M059J (cell line): ENCODE data around the gene ZNF397. TPM values are rescaled to one million over a fixed set of nuclear protein-coding genes. Genes with fewer than 3 reads are reported as not detected.
"Not testable (repeated sequence)": the region's sequence is repeated elsewhere in the genome, so short reads cannot be mapped to it uniquely, and the experiment has no call there.

Experiments used
- DNase-seq: peaks from one replicate; pipeline ENCODE4 v3.0.0-alpha.2; 2012; ENCODE audit warnings: low read depth
- total RNA-seq: library from RNA; depleted of rRNA; stranded (reverse); fragments of >200 nt; shearing (Covaris generic); gene quantifications from 2 replicates; pipeline ENCODE4 v1.2.3, GENCODE V29; 2014; rRNA removed

ZNF397 gene
- total RNA-seq = 3.0 and 6.7 TPM in 2 replicates

DNA sequence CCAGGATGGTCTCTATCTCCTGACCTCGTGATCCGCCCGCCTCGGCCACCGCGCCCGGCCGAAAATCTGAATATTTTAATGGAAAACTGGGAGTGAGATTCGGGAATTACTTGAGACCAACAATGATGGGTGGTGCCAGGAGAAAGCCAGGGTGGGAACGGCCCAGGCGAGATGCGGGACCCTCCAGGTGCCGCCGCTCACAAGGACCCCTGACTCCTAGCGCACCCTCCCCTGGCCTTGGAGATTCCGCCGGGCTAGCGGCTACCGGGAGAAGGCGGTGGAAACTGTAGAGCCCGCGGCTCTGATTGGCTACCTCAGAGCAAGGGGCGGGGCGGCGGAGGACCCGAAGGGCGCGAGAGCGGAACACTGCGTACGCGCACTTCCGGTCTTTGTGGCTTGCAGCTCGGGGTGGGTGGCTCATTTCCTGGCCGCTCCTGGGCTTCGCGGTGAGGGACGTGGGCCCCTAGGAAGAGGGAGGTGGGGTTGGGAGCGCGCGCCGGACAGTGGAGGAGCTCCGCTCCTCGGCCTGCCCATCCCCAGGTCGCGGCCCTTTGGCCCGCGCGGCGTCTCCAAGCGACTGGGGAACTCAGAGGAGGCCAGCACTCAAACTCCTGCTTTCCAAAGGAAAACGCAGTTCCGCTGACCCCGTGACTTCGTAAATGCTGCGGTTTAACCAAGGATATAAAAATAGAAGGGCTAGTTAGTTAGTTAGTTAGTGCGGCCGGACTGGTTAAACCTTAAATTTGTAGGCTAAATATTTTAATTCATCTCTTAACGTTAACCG is at the start of gene ZNF397:
Gene ZNF397 (plus strand): TSS at position 371 of the 784 bp plus-strand sequence. CDS start 1,437 bp downstream, outside the sequence.
- DNase-seq = peak; percentile 98

DNA sequence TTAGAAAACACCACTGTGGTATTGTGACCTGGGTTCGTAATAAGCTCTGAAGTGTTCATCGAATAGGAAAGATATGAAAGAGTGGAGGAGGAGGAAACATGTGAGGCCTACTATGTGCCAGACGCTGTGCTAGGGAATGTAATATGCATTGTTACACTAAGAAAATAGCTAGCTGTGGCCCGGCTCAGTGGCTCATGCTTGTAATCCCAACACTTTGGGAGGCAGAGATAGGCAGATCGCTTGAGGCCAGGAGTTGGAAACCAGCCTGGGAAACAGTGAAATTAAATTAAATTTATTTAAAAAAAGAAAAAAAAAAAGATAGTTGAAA is 49.2 kb upstream of the ZNF397 start:
- DNase-seq = no peak

DNA sequence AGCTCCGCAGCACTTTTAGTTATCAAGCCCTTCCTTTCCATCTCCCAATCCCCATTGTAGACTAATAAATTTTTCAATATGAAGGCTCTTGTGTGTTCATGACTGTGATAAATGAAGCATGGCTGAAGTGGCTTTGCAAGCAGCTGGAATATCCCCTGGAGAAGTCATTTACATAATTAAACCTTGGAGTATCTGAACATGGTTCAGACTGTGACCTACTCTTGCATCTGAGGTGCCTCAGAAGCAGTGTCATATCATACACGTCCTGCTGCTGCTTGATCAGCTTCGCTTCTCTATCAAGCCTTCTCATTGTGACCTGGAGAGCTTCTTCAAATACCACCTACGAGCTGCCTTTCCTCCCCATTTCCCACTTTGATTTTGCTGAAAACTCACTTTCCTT is 48.4 kb upstream of the ZNF397 start:
- no peak for DNase-seq

DNA sequence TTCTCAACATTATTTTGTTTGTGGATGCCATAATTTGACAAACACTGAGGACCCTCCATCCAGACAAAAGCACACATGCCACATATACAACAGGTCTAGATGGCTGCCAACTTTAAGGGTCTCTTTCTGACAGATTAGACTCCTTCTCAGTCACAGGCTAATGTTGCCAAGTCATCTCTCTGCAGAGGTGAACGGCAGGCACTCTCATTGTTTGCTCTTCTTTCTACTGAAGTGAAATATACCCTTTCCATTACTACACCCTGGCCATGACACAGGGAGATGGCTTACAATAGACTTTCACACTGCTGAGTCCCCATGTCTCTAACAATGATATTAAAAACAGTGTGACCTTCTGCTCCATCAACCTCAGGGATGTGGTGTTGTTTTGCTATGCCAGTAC is 47.5 kb upstream of the ZNF397 start:
- no peak for DNase-seq

DNA sequence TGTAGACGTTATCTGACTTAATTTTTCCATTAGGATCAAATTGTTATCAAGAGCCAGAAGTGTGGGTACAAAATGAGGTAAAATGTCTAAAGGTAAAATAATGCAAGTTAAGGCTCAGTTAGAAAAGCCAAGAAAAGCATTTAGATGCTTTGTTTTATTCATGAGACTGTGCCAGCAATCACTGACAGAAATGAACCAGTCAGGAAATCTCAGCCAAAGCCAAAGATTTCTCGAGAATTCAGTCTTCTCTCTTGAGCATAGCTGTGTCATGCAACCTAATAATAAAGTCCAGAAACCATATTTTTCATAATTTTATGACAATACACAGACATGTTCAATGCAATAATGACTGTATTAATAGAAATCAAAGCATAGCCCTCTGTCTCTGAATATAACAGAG is 43.5 kb upstream of the ZNF397 start:
- no peak for DNase-seq

DNA sequence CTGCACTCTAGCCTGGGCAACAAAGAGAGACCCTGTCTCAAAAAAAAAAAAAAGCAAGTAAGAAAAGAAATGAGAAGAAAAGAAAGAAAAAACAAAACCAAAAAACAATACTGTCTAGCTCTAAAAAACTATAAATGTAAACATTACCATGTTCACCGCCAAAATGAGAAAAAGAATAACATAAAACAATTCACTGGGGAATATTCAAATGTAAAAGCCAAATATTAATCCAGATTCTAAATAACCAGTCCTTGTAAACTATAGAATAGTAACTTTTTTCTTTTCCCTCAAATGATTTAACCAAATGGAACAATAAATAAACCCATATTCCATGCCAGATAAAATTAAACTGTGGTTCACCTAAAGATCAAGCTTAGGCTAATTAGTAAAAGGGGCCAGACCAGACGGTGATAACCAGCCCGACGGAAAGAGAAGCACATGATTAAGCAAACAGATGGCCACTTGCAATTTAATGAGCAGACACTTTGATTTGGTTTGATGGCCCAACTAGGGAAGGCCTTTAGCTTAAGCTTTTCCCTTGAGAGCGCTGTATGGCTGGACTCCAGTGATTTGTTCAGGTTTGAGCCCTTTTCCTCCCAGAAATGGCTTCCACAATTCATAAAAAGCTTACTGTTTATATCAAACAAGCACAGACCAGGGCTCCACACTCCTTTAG is 39.4 kb upstream of the ZNF397 start:
- DNase-seq = no peak

DNA sequence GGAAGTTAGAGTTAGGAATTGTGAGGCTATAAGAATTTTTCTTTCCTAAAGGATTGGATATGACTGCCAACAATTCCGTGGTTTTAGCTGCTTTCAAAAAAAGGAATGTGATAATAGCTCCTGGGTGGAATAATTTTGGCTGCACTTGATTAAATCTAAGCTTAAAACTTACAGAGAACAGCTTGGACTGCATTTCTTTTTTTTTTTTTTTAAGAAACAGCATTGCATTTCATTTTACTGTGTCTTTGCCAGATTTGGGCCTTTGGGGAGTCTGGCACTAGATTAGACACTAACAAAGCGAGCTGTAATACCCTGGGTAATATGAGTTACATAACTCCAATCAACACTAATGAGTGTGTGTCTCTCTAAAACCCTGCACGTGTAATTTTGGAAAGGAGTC is 37.8 kb upstream of the ZNF397 start:
- DNase-seq = peak; percentile 3

DNA sequence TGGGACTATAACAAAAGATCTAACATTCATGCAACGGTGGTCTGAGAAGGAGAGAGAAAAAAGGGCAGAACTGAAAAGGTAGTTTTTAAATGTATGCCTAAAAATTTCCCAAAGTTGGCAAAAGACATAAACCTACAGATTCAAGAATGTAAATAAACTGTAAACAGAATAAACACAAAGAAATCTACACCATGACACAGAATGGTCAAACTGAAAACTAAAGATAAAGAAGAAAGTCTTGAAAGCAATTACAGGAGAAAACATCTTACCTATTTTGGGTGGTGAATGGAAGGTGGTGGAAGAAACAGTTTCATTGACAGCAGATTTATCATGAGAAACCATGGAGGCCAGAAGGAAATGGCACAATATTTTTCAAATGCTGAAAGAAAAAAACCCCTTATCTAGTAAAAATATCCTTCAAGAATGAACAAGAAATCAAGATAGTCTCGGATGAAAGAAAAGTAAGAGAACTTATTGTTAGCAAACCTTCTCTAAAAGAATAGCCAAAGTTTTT is 35.6 kb upstream of the ZNF397 start:
- DNase-seq = no peak

DNA sequence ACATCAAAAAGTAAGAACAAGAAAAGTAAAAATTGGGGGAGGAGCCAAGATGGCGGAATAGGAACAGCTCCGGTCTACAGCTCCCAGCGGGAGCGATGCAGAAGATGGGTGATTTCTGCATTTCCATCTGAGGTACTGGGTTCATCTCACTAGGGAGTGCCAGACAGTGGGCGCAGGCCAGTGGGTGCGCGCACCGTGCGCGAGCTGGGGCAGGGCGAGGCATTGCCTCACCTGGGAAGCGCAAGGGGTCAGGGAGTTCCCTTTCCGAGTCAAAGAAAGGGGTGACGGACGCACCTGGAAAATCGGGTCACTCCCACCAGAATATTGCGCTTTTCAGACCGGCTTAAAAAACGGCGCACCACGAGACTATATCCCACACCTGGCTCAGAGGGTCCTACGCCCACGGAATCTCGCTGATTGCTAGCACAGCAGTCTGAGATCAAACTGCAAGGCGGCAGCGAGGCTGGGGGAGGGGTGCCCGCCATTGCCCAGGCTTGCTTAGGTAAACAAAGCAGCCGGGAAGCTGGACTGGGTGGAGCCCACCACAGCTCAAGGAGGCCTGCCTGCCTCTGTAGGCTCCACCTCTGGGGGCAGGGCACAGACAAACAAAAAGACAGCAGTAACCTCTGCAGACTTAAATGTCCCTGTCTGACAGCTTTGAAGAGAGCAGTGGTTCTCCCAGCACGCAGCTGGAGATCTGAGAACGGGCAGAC is 34.9 kb upstream of the ZNF397 start:
- DNase-seq = not testable (repeated sequence)

DNA sequence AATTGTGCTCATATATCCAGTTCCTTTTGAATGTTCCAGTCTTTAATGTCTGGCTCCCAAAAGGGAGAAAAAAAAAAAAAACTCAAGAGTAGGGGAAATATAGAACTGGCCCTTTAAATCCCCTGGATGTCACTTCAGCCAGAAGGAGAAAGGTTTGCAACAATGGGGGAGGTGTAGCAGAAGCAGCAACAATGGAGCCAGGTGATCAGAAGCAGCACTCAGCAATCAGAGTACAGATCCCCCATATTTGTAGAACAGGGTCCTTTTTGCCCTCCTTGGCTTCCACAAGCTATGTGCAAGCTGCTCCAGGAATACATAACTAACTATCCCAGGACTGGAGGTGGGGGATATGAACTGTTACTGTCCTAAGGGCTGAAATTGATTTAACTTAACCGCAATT is 25.8 kb upstream of the ZNF397 start:
- DNase-seq = no peak

DNA sequence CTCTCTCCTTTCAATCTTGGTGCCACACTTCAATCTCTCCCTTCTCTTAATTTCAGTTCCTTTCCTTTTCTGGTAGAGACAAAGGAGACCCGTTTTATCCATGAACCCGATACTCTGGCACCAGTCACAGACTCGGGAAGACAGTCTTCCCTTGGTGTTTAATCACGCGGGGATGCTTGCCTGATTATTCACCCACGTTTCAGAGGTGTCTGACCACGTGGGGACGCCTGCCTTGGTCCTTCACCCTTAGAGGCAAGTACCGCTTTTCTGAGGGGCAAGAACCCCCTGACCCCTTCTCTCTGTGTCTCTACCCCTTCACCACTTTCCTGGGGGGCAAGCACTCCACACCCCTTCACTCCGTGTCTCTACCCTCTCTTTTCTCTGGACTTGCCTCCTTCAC is 24.2 kb upstream of the ZNF397 start:
- DNase-seq = not testable (repeated sequence)

DNA sequence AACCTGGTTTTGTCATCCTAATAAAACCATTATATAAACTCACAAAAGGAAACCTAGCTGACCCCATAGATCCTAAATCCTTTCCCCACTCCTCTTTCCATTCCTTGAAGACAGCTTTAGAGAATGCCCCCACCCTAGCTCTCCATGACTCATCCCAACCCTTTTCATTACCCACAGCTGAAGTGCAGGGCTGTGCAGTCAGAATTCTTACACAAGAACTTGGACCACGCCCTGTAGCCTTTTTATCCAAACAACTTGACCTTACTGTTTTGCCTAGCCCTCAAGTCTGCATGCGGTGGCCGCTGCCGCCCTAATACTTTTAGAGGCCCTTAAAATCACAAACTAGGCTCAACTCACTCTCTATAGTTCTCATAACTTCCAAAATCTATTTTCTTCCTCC is 21.5 kb upstream of the ZNF397 start:
- not testable (repeated sequence) for DNase-seq

DNA sequence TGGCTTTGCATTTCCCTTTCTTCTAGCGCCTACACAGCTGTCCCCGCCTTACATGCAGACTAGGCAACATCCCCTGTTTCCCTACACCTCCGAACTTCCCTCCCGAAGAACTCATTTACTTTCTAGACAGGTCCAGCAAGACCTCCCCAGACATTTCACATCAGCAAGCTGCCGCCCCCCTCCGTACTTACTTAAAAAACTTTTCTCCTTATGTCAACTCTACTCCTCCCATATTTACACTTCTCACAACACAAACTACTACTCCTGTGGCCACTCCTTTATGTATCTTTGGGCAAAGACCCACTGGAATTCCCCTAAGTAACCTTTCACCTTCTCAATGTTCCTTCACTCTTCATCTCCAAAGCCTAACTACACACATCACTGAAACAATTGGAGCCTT is 20.4 kb upstream of the ZNF397 start:
- DNase-seq = no peak

DNA sequence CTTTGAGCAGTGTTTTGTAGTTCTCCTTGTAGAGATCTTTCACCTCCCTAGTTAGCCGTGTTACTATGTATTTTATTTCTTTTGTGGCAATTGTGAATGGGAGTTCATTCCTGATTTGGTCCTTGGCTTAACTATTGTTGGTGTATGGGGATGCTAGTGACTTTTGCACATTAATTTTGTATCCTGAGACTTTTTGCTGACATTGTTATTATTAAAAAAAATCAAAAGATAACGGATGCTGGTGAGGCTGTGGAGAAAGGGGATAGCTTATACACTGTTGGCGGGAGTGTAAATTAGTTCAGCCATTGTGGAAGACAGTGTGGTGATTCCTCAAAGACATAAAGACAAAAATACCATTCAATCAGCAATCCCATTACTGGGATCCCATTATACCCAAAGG is 17.0 kb upstream of the ZNF397 start:
- DNase-seq = no peak

DNA sequence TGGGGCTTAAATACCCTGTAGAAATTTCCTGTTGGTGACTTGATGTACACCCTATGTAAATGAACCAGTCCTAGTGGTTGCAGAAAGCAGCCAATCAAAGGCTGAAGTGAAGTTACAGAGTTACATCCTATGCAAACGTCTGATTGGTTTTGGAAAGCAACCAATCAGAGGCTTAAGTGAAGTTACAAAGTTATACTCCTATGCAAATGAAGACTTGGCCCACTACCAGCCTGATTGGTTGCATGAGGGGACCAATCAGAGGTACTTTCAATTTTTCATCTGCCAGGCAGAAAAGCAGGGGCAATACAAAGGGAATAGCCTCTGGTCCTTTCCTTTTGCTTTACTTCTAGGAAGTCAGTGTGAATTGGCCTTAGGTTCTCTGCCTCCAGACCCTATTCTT is 13.6 kb upstream of the ZNF397 start:
- DNase-seq = peak; percentile 32

DNA sequence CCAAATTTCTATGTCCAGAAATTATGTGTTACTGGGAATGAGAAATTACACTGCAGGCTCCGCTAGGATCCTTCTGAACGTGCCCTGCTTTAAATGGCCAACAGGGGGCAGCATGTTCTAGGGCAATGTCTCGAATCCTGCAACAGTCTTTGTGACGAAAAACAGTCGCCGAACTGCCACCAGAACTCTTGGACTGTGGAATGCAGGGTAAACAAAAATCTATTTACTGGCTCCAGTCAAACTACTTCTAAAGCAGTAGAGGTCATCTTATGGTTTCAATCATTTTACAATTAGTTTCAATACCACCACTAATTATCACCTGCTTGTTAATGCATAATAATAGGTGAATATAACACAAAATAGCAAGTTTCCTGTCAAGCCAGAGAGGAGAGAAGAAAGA is 9.8 kb upstream of the ZNF397 start:
- DNase-seq = peak; percentile 75

DNA sequence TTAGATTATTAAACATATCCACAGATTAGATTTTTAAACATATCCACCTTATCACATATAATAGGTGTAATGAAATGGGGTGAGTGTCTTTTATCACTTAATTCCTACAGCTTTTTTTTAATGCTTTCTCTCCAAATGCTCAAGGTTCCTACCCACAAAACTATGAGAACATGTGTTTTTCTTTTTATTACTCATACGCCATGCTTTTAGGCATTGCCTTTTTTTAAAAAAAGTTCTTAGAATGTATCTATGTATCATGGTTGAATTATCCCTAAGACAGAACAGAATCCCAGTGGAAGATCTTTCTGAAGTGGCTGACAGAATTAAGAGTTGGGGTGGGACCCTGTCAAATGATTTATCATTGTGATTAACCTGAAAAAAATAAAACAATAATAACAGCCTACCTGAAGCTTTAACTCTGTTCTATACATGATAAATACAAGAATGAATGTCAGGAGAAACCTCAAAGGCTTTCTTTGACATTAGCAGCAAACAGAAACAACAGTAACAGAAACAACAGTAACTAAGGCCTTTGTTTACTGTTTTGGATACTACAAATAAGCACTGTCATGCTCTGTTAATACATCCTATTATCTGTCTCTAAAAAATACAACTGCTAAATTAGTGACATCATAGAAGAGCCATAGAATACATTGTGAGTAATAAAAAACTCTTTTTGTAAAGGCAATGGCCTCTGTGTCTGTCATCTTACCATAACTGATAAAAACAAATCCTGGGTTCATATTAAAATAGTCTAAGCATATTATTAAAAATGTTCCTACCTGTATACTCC is 4.1 kb upstream of the ZNF397 start:
- no peak for DNase-seq

DNA sequence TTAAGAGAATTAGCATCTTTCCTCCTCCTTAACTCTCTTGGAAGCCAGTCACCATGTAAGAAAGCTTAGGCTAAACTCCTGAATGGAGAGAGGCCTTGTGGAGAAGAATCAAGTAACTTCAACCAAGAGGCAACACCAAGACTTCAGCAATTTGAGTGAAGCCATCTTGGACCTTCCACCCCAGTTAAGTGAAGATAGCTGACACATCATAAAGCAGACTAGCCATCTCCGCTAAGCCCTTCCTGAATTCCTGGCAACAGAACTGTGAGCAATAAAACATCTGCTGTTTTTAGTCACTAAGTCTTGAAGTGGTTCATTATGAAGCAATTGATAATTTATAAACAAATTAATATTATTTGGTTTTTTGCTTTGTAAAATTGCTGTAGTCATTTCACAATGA is 1.5 kb upstream of the ZNF397 start:
- DNase-seq = no peak

DNA sequence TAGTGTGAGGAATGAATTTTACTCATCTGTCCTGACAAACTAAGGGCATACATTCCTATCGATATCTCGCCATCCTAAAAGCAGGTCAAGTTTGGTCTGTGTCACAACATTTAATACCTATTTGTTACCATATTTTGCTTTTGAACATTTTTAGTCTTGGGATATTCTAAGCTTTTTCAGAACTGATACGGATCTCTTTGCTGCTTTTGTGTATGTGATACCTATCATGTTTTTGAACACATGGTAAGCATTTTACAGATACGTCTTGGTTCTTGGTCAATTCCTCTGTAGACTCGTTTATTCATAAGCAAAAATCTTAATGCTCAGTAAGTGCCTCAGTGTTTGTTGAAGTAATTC is 592 bp downstream of the ZNF397 start:
- DNase-seq = no peak

DNA sequence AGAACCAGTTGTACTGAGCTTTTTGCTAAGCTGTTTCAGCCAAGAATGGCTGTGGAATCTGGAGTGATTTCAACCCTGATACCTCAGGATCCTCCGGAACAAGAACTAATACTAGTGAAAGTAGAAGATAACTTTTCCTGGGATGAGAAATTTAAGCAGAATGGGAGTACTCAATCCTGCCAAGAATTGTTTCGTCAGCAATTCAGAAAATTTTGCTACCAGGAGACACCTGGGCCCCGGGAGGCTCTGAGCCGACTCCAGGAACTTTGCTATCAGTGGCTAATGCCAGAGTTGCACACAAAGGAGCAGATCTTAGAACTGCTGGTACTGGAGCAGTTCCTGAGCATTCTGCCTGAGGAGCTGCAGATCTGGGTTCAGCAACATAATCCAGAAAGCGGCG is 1.6 kb downstream of the ZNF397 start:
- no peak for DNase-seq

DNA sequence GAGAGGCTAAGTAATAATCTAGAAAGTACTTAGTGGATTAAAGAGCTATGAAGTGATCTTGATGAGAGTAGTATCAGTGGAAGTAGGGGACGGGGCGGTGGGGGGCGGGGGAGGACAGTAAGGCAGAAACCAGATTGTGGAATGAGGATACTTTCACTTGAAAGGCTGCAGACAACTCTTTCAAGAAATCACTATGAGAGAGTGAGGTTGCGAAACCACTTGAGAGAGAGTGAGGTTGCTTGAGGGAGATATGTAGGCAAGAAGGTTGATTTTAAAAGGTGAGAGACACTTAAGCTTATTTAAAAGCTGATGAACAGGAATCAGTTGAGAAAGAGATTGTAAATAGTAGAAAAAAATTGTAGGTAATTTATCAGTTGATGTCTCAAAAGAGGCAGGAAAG is 3.8 kb downstream of the ZNF397 start:
- no peak for DNase-seq

DNA sequence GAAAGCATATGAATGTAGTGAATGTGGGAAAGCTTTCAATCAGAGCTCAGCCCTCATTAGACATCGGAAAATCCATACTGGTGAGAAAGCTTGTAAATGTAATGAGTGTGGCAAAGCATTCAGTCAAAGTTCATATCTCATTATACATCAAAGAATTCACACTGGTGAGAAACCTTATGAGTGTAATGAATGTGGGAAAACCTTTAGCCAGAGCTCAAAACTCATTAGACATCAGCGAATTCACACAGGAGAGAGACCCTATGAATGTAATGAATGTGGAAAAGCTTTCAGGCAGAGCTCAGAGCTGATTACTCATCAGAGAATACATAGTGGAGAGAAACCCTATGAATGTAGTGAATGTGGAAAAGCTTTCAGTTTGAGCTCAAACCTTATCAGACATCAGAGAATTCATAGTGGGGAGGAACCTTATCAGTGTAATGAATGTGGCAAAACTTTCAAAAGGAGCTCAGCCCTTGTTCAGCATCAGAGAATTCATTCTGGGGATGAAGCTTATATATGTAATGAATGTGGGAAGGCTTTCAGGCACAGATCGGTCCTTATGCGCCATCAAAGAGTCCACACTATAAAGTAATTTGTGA is 5.0 kb downstream of the ZNF397 start:
- DNase-seq = no peak
